ENCODE data around the gene NRARP. TPM values are rescaled to one million over a fixed set of nuclear protein-coding genes. Genes with fewer than 3 reads are reported as not detected.

The NRARP gene
- total RNA-seq, 1 experiment from 2014 or later: 7.4 TPM

GRCh38 chr9:137336735-137337134, 34.7 kb upstream of the NRARP start:
- no peak overlapping the region for H3K27ac ChIP-seq (ENCODE audit: low read depth, low read length, poor library complexity, severe bottlenecking)
- BruUV-seq (replicated peaks): no TSS peak
- ChIA-PET CTCF (interaction anchor here (0.6 kb wide), 1 partner anchor 191 kb away, joined by 5 read pairs; no protein-coding TSS in a partner anchor), POLR2A (ENCODE audit: low non-redundant PET) (no interaction called here)
- no peaks in the 10 kb centered on the region for H3K36me3 ChIP-seq (ENCODE audit: insufficient read depth, low read length, poor library complexity, severe bottlenecking)
- DNase-seq (ENCODE audit: low spot score): no peak
- no peaks in the 10 kb centered on the region for H3K27me3 ChIP-seq (replicated peaks; ENCODE audit: insufficient read depth, low read depth, low read length, poor library complexity)
- peaks cover 7% of the 10 kb centered on the region for H3K9me3 ChIP-seq (ENCODE audit: low read depth, low read length, poor library complexity, severe bottlenecking)
- intact Hi-C loops (cut with micrococcal nuclease; ENCODE audit: unreplicated experiment): no loop called here
- no peaks in the 10 kb centered on the region for H3K4me1 ChIP-seq (ENCODE audit: insufficient read depth, low read length, poor library complexity, severe bottlenecking)
- H3K4me3 ChIP-seq (ENCODE audit: low read depth, low read length, poor library complexity, severe bottlenecking): no peak overlapping the region
- TF ChIP-seq CTCF (conservative IDR thresholded peaks at IDR 0.05; ENCODE audit: low read depth, low read length): no peak
- TF ChIP-seq EZH2 (IDR thresholded peaks at IDR 0.05; ENCODE audit: borderline replicate concordance, low read depth, low read length, poor library complexity, severe bottlenecking): no peak

- intact Hi-C loops (cut with micrococcal nuclease; ENCODE audit: unreplicated experiment): no loop called here
- Histone ChIP-seq H3K36me3 (ENCODE audit: insufficient read depth, low read length, poor library complexity, severe bottlenecking) (no peaks in the 10 kb centered on the region), H3K27ac (ENCODE audit: low read depth, low read length, poor library complexity, severe bottlenecking) (no peak overlapping the region), H3K4me1 (ENCODE audit: insufficient read depth, low read length, poor library complexity, severe bottlenecking) (no peaks in the 10 kb centered on the region), H3K27me3 (replicated peaks; ENCODE audit: insufficient read depth, low read depth, low read length, poor library complexity) (peaks cover under 1% of the 10 kb centered on the region), H3K4me3 (ENCODE audit: low read depth, low read length, poor library complexity, severe bottlenecking) (no peak overlapping the region), H3K9me3 (ENCODE audit: low read depth, low read length, poor library complexity, severe bottlenecking) (peaks cover 7% of the 10 kb centered on the region)
- POLR2A ChIA-PET (ENCODE audit: low non-redundant PET): no interaction called here
- TF ChIP-seq CTCF (conservative IDR thresholded peaks at IDR 0.05; ENCODE audit: low read depth, low read length) (no peak), EZH2 (IDR thresholded peaks at IDR 0.05; ENCODE audit: borderline replicate concordance, low read depth, low read length, poor library complexity, severe bottlenecking) (no peak)
- no peak for DNase-seq (ENCODE audit: low spot score)
- CTCF ChIA-PET: no interaction called here
- no TSS peak for BruUV-seq (replicated peaks)
Measured at GRCh38 chr9:137333016-137333671, 31.1 kb upstream of the NRARP start.

- no peak for DNase-seq (ENCODE audit: low spot score)
- BruUV-seq (replicated peaks): no TSS peak
- H3K27me3 ChIP-seq (replicated peaks; ENCODE audit: insufficient read depth, low read depth, low read length, poor library complexity): peaks cover 6% of the 10 kb centered on the region
- no peaks in the 10 kb centered on the region for H3K36me3 ChIP-seq (ENCODE audit: insufficient read depth, low read length, poor library complexity, severe bottlenecking)
- no peak overlapping the region for H3K27ac ChIP-seq (ENCODE audit: low read depth, low read length, poor library complexity, severe bottlenecking)
- intact Hi-C loops (cut with micrococcal nuclease; ENCODE audit: unreplicated experiment): no loop called here
- CTCF ChIA-PET: no interaction called here
- H3K4me3 ChIP-seq (ENCODE audit: low read depth, low read length, poor library complexity, severe bottlenecking): no peak overlapping the region
- TF ChIP-seq EZH2 (IDR thresholded peaks at IDR 0.05; ENCODE audit: borderline replicate concordance, low read depth, low read length, poor library complexity, severe bottlenecking) (no peak), CTCF (conservative IDR thresholded peaks at IDR 0.05; ENCODE audit: low read depth, low read length) (no peak)
- H3K4me1 ChIP-seq (ENCODE audit: insufficient read depth, low read length, poor library complexity, severe bottlenecking): no peaks in the 10 kb centered on the region
- H3K9me3 ChIP-seq (ENCODE audit: low read depth, low read length, poor library complexity, severe bottlenecking): peaks cover 7% of the 10 kb centered on the region
- POLR2A ChIA-PET (ENCODE audit: low non-redundant PET): no interaction called here
Measured at GRCh38 chr9:137331929-137332328, 29.9 kb upstream of the NRARP start.
